Skin epidermis (tissue), 12 donors: Measurements from ENCODE around the gene UCKL1.
"Not testable (repeated sequence)": the region's sequence is repeated elsewhere in the genome, so short reads cannot be mapped to it uniquely, and the experiment has no call there.

ENCODE experiments used
- H3K27ac ChIP-seq, 21 experiments: fragments of 200-600 bp; sonication (generic) in 11 of 21; one replicate each; pipeline ENCODE4 v1.5.0; 2020; ENCODE audit warnings: mild to moderate bottlenecking in 3 of 21, inconsistent platforms in 2 of 21, moderate library complexity in 2 of 21
- H3K4me3 ChIP-seq, 7 experiments: fragments of 200-600 bp; sonication (generic) in 2 of 7; one replicate each; pipeline ENCODE4 v1.5.0; 2020; ENCODE audit warnings: inconsistent platforms in 2 of 7, mild to moderate bottlenecking in 2 of 7, moderate library complexity in 1 of 7

The UCKL1 gene

GRCh38 chr20:63973636-63974401 is 17.6 kb upstream of the UCKL1 start:
- H3K27ac ChIP-seq = peak overlapping the region in 6 of 21 experiments; percentile 15 to 60 (median 32)
- H3K4me3 ChIP-seq = peak overlapping the region in 1 of 7 experiments; percentile 9

- H3K27ac ChIP-seq = peak overlapping the region in 3 of 21 experiments; percentile 18 to 60 (median 47)
- H3K4me3 ChIP-seq = no peak overlapping the region
Measured at GRCh38 chr20:63973160-63973479, 16.9 kb upstream of the UCKL1 start.

GRCh38 chr20:63972312-63973159 is 16.3 kb upstream of the UCKL1 start:
- Histone ChIP-seq H3K4me3 (no peak overlapping the region), H3K27ac (peak overlapping the region in 1 of 21 experiments; percentile 14)

- H3K27ac ChIP-seq = peak overlapping the region in 1 of 21 experiments; percentile 14
- not testable (repeated sequence) for H3K4me3 ChIP-seq
Measured at GRCh38 chr20:63971960-63972311, 15.7 kb upstream of the UCKL1 start.

- H3K27ac ChIP-seq = peak overlapping the region in 3 of 21 experiments; percentile 27 to 79 (median 59)
- no peak overlapping the region for H3K4me3 ChIP-seq
Measured at GRCh38 chr20:63970714-63971431, 14.7 kb upstream of the UCKL1 start.

- Histone ChIP-seq H3K27ac (peak within 1 kb of the TSS; percentile 31 to 96 (median 79)), H3K4me3 (peak within 1 kb of the TSS; percentile 44 to 73 (median 52))
Measured at GRCh38 chr20:63969838-63970713, 13.9 kb upstream of the UCKL1 start, which contains the start of gene ZNF512B. Gene ZNF512B, minus strand, starts transcription at chr20:63969930. Its CDS starts 1,980 bp downstream, at chr20:63967950.

GRCh38 chr20:63968928-63969760 is 12.9 kb upstream of the UCKL1 start:
- Histone ChIP-seq H3K4me3 (peak overlapping the region; percentile 44 to 73 (median 50)), H3K27ac (peak overlapping the region; percentile 31 to 96 (median 79))

- Histone ChIP-seq H3K27ac (peak overlapping the region in 16 of 21 experiments; percentile 31 to 96 (median 82)), H3K4me3 (peak overlapping the region in 5 of 7 experiments; percentile 45 to 73 (median 50))
Measured at GRCh38 chr20:63968136-63968927, 12.1 kb upstream of the UCKL1 start.

- no peak overlapping the region for H3K4me3 ChIP-seq
- H3K27ac ChIP-seq = peak overlapping the region in 1 of 21 experiments; percentile 71
Measured at GRCh38 chr20:63967330-63968135, 11.3 kb upstream of the UCKL1 start.

- H3K27ac ChIP-seq = no peak overlapping the region
- H3K4me3 ChIP-seq = no peak overlapping the region
Measured at GRCh38 chr20:63966944-63967322, 10.7 kb upstream of the UCKL1 start.

GRCh38 chr20:63966172-63966943 is 10.1 kb upstream of the UCKL1 start:
- Histone ChIP-seq H3K4me3 (no peak overlapping the region), H3K27ac (no peak overlapping the region)

GRCh38 chr20:63964412-63964811 is 8.2 kb upstream of the UCKL1 start:
- Histone ChIP-seq H3K4me3 (no peak overlapping the region), H3K27ac (no peak overlapping the region)

- Histone ChIP-seq H3K4me3 (no peak overlapping the region), H3K27ac (no peak overlapping the region)
Measured at GRCh38 chr20:63963784-63964301, 7.6 kb upstream of the UCKL1 start.

GRCh38 chr20:63963348-63963741 is 7.1 kb upstream of the UCKL1 start:
- H3K27ac ChIP-seq = no peak overlapping the region
- no peak overlapping the region for H3K4me3 ChIP-seq

- no peak overlapping the region for H3K4me3 ChIP-seq
- H3K27ac ChIP-seq = no peak overlapping the region
Measured at GRCh38 chr20:63962426-63963347, 6.5 kb upstream of the UCKL1 start.
